HG03354 (cell line): ENCODE measurements around the gene GSS.

ENCODE experiments used
- ATAC-seq: cut with Tn5 transposase; IDR thresholded peaks from one replicate; pipeline ENCODE4 v1.9.1; 2021; ENCODE audit warnings: mild to moderate bottlenecking; ENCODE audit not compliant: unreplicated experiment, poor library complexity, severe bottlenecking

Gene GSS

GRCh38 chr20:34980543-34981233, 25.1 kb upstream of the GSS start:
- ATAC-seq = no peak

- no peak for ATAC-seq
Measured at GRCh38 chr20:34979366-34980153, 24.0 kb upstream of the GSS start.

DNA sequence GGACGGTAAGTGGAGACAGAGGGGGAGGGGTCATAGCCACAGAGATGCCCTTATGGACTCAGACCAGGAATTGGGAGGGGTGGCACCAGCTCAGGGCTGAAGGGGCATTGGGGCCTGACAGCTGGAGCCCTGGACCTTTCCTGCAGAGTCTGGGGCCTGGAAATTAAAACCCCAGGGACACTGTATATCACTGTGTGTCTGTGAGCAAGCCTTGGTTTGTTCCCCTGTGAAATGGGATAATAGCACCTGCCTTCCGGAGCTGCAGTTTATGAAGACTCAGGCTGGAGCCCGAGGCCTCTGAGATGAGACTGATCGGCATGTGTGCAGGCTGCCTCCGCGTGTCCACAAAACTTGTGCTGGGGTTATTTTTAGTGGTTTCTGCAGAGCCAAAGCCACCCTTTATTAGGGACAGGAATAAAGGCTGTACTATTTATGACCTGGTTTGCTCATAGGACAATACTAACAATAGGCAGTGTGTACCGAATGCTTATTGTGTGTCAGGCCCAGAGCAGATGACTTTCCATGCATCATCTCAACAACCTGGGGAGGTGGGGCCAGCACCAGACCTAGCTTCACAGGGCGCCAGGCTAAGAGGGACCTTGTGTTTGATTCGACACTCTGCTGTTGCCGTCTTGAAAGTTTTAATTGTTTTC, 22.6 kb upstream of the GSS start:
- no peak for ATAC-seq

DNA sequence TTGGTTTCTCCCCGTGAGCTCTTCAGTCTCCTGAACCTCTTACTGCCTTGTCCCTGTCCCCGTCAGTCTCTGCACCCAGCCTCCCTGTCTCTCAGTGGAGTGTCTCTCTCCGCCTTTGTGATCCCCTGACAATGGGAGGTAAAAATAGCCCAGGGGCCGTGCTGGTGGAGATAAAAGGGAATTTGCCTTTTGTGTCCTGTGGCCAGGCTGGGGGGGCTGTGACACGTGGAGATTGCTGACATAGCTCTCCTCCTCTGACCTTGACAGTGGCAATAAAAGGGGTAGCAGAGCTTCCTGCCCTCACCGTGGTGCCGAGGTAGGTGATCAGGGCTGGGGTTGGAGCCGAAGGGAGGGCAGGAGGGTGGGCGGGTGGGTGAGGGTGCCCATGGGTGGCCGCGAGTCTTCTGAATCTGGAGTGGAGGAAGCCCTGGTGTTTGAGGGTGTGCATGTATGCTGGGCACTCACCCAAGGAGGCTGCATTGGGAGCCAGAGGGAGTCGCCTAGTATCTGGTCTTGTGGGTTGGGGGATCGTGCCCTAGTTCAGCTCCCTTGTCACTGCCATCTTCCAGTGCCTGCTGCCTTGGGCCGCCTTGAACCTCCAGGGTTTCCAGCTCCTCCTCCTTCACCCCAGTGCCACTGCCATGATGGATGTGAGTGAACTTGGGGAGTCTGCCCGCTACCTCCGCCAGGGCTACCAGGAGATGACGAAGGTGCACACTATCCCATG, 21.9 kb upstream of the GSS start:
- no peak for ATAC-seq

- ATAC-seq = no peak
Measured at GRCh38 chr20:34976286-34976685, 20.7 kb upstream of the GSS start.

GRCh38 chr20:34974246-34974645, 18.6 kb upstream of the GSS start:
- no peak for ATAC-seq

DNA sequence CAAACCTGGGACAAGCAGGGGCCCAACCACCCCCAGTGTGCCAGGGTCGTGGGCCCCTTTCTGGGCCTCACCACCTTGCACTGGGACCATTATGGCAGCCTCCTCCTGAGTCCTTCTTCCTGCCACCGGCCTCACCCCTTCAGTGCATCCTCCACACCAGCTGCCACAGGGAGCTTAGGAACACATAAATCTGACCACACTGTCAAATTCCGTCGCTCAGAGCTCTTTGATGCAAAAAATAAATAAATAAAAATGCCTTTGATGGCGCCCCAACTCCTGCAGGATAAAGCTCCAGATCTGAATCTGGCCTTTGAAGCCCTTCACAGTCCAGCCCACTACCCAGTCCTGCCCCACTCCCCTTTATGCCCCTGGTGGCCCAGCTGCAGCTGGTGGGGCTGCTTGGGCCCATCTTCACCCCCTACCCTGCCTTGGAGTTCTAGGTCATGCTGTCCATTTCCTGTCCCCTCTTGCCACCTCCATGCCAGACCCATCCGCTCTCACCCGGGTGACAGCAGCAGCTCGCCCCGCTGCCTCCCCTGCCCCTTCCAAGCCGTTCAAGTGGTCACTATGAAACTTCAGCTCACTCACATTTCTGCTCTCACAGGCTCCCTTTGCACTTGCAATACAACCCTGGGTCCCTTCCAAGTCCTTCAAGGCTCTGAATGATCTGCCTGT, 16.1 kb upstream of the GSS start:
- ATAC-seq = no peak

DNA sequence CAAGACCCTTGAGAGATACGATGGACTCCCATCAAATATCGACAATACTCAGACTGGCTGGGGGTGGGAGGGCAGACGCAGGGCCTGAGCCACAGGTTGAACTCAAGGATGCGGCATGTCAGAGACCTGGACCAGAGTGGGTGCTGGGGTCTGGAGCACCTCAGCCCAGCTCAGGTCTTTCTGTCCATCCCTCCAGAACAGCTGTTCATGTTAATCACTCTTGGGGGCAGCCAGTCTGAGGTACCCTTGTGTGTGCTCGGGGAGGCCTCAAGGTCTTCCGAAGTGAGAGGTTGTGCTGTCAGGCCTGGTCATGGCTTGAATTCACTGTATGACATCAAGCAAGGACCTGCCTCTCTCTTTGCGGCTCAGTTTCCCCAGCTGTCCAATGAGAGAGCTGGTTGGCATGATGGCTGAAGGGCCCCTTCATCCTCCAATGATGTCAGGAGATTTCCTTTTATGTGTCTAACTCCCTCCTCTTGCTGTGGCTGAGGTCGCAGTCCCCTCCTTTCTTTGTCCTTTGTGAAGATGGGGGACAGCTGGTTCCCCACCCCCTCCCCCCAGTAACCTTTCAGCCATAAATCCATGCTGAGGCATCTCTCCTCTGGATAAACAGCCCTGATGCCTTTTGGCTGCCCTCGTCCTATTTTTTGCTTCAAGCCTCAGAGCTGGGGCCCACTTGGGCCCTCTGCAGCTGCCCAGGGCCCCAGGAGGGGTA, 15.4 kb upstream of the GSS start:
- ATAC-seq = no peak

- ATAC-seq = no peak
Measured at GRCh38 chr20:34970193-34970840, 14.7 kb upstream of the GSS start.

- ATAC-seq = no peak
Measured at GRCh38 chr20:34968042-34968775, 12.6 kb upstream of the GSS start.

GRCh38 chr20:34967421-34967820, 11.8 kb upstream of the GSS start:
- ATAC-seq = no peak

DNA sequence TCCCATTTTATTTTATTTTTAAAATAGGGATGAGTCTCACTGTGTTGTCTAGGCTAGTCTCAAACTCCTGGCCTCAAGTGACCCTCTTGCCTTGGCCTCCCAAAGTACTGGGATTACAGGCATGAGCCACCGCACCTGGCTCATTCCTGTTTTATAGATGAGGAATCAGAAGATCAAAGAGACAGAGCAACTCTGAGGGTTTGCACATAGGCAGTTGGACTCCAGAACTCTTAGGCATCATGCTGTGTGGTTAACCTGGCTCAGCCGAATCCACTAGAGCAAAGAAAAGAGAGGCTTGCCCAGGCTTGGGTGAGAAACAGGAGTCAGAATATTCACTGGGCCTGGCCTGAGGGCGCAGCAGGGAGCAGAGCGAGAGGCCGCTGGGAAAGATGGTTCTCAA, 9.4 kb upstream of the GSS start:
- no peak for ATAC-seq

DNA sequence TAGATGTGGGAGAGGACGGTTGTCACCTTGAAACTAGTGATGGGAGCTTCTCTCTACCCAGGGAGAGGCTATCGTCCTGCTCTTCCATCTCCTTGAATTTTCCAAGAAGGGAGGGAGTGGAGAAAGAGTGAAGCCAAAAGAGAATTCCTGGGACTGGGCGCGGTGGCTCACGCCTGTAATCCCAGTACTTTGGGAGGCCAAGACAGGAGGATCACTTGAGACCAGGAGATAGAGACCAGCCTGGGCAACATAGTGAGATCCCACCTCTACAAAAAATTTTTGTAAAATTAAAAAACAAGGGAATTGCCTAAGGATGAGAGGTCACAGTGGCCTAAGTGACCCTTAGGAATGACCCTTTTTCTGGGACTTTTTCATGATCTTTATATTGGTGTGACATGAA, 8.9 kb upstream of the GSS start:
- ATAC-seq = no peak

- ATAC-seq = no peak
Measured at GRCh38 chr20:34956751-34957472, 1.3 kb upstream of the GSS start.

DNA sequence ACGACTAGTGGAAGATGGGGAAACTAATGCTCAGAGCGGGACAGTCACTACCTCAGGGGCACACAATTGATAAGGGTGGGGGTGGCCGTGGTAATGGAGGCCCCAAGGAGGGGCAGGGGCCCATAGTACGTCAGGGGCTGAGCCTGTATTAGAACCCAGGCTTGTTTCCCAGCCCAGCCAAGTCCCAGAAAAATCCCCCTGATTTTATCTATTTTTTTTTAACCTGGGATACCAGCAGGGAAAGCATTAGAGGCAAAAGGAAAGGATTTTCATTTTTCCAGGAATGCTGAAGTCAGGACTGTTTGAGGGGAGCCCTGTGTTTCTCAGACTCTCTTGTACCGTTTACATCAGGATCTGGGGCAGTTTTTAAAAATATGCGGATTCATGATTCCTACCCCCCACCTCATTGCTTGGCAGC, 444 bp upstream of the GSS start:
- ATAC-seq = no peak

GRCh38 chr20:34954904-34955230, 739 bp downstream of the GSS start:
- no peak for ATAC-seq

DNA sequence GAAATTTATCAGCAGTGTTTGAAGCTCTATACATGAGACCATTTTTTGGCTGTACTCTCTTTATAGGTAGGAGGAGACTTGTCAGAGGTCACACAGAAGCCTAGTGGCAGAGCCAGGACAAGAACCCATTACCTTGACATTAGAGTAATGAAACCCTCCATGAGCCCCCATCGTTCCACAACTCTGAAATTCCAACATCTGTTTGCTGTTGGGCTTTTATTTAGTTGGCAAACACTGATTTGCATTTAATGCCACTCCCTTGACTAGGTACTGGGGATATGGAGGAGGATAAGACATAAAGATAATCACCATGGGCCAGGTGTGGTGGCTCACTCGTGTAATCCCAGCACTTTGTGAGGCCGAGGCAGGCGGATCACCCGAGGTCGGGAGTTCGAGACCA, 1.6 kb downstream of the GSS start:
- ATAC-seq = no peak

GRCh38 chr20:34952671-34953070, 2.9 kb downstream of the GSS start:
- no peak for ATAC-seq
